K562 (cell line): ENCODE measurements around the gene SERF2. TPM values are rescaled to one million over a fixed set of nuclear protein-coding genes. Genes with fewer than 3 reads are reported as not detected.
A peak's percentile ranks its signal among the peaks of the same experiment; 100 is the strongest.

ENCODE experiments used
- ATF2 ChIP-seq: sonication (generic); formaldehyde crosslinking; IDR thresholded peaks from 2 replicates; pipeline ENCODE4 v1.8.1; 2022; ENCODE audit warnings: missing genetic modification reagents
- CHAMP1 ChIP-seq: fragments of 450-650 bp; IDR thresholded peaks from 2 replicates; pipeline ENCODE4 v1.6.1; 2016; ENCODE audit warnings: mild to moderate bottlenecking
- GTF3C2 ChIP-seq: IDR thresholded peaks from 3 replicates; pipeline ENCODE4 v1.6.1; 2011; ENCODE audit warnings: borderline replicate concordance, mild to moderate bottlenecking, moderate library complexity; ENCODE audit not compliant: insufficient read length; ENCODE audit errors: extremely low read depth
- HDAC2 ChIP-seq: fragments of 450-650 bp; IDR thresholded peaks from 2 replicates; pipeline ENCODE4 v1.6.1; 2016; ENCODE audit warnings: mild to moderate bottlenecking
- HDGF ChIP-seq: fragments of 450-650 bp; IDR thresholded peaks from 2 replicates; pipeline ENCODE4 v1.6.1; 2016
- MAZ ChIP-seq, 2 experiments: fragments of 450-650 bp in 1 of 2; sonication (generic) in 1 of 2; formaldehyde crosslinking; IDR thresholded peaks in 1 of 2; conservative IDR thresholded peaks in 1 of 2; 2 replicates each; pipeline versions ENCODE4 v1.4.0 to v1.5.0; 2020; ENCODE audit warnings: mild to moderate bottlenecking in 1 of 2, missing genetic modification reagents in 1 of 2
- MTF1 ChIP-seq: fragments of 250-450 bp; sonication (Bioruptor Pico); IDR thresholded peaks from 2 replicates; pipeline ENCODE4 v1.9.0; 2021; ENCODE audit warnings: moderate library complexity, mild to moderate bottlenecking, inconsistent platforms, borderline replicate concordance
- SLC30A9 ChIP-seq: fragments of 250-450 bp; sonication (Bioruptor Pico); IDR thresholded peaks from 2 replicates; pipeline ENCODE4 v1.8.0; 2022; ENCODE audit warnings: mild to moderate bottlenecking, moderate library complexity
- TARDBP ChIP-seq: fragments of 450-650 bp; IDR thresholded peaks from 2 replicates; pipeline ENCODE4 v1.6.1; 2016
- TEAD1 ChIP-seq, 2 experiments: fragments of 450-650 bp in 1 of 2; sonication (generic) in 1 of 2; formaldehyde crosslinking; IDR thresholded peaks; 2 replicates each; pipeline versions ENCODE4 v1.4.0 to v1.8.0; 2020 to 2022; ENCODE audit warnings: mild to moderate bottlenecking in 2 of 2, missing genetic modification reagents in 1 of 2
- ZBTB9 ChIP-seq: fragments of 450-650 bp; formaldehyde crosslinking; IDR thresholded peaks from 2 replicates; pipeline ENCODE4 v1.4.0; 2020; ENCODE audit warnings: mild to moderate bottlenecking, moderate library complexity
- ZFP1 ChIP-seq: fragments of 450-650 bp; formaldehyde crosslinking; IDR thresholded peaks from 2 replicates; pipeline ENCODE4 v1.4.0; 2020; ENCODE audit warnings: mild to moderate bottlenecking, mixed read lengths
- ZKSCAN1 ChIP-seq: fragments of 150-350 bp; IDR thresholded peaks from 2 replicates; pipeline ENCODE4 v1.6.1; 2016; ENCODE audit warnings: low read depth, low read length
- ZNF239 ChIP-seq: fragments of 250-450 bp; sonication (Bioruptor Pico); IDR thresholded peaks from 2 replicates; pipeline ENCODE4 v1.4.0; 2020; ENCODE audit warnings: mild to moderate bottlenecking
- ZNF24 ChIP-seq: fragments of 450-650 bp; IDR thresholded peaks from 2 replicates; pipeline ENCODE4 v1.6.1; 2016
- ZNF277 ChIP-seq: fragments of 250-450 bp; sonication (Bioruptor Pico); IDR thresholded peaks from 2 replicates; pipeline ENCODE4 v1.8.0; 2022; ENCODE audit warnings: inconsistent platforms, mild to moderate bottlenecking, moderate library complexity, borderline replicate concordance
- ZNF583 ChIP-seq: fragments of 250-450 bp; sonication (Bioruptor Pico); IDR thresholded peaks from 2 replicates; pipeline ENCODE4 v1.4.0; 2020
- ZNF699 ChIP-seq: fragments of 250-450 bp; sonication (Bioruptor Pico); IDR thresholded peaks from 2 replicates; pipeline ENCODE4 v1.8.0; 2021; ENCODE audit warnings: mild to moderate bottlenecking, moderate library complexity; ENCODE audit not compliant: insufficient replicate concordance
- polyA plus RNA-seq, 8 experiments: library from polyadenylated mRNA; depleted of rRNA in 4 of 8; stranded (reverse) in 5 of 8; unstranded in 3 of 8; fragments of >200 nt; fragmentation: Nextera tagmentation in 2 of 8; fragmentation: Illumina TruSeq in 1 of 8; extraction: Ambion mirVana in 2 of 8; extraction: Trizol in 1 of 8; gene quantifications; 2 replicates each; pipeline versions ENCODE4 v1.2.1 to v1.2.3, GENCODE V29; 2011 to 2014; ENCODE audit warnings: inconsistent platforms in 1 of 8, missing spikeins in 1 of 8
- total RNA-seq, 7 experiments: library from RNA; depleted of rRNA in 6 of 7; stranded (reverse); fragments of >200 nt in 6 of 7; fragmentation: Illumina TruSeq in 2 of 7; extraction: Trizol in 2 of 7; gene quantifications; 2 replicates each; pipeline versions ENCODE4 v1.2.1 to v1.2.3, GENCODE V29; 2011 to 2021; ENCODE audit warnings: low replicate concordance in 1 of 7

SERF2 gene
- total and polyA plus RNA-seq, 9 of the 15 experiments (the other 6 are each of a cell fraction or from before 2014, with no cell fraction given), result 497 to 3,360 (median 867) TPM

GRCh38 chr15:43791993-43792760, at the start of gene SERF2 (continued):
- no peak for TF ChIP-seq GTF3C2
- TF ChIP-seq ZNF277 (CRISPR knock-in tag), result no peak
- TF ChIP-seq ZNF583, result no peak
- TF ChIP-seq TEAD1 (CRISPR knock-in tag; IDR thresholded peaks at IDR 0.05), result no peak; a peak in 1 of 4 replicates
- no peak for TF ChIP-seq MTF1 (CRISPR knock-in tag)
- TF ChIP-seq MAZ (CRISPR knock-in tag; conservative IDR thresholded peaks at IDR 0.05 in 1 of 2, IDR thresholded peaks at IDR 0.05 in 1 of 2), result peak; percentile 71 to 84
- TF ChIP-seq CHAMP1, result no peak
- 0 out of 2 replicates have a peak, but pooled peaks have one; percentile 62 for TF ChIP-seq TARDBP
- TF ChIP-seq ZKSCAN1, result no peak
- no peak for TF ChIP-seq HDAC2
- peak; percentile 48; the same call in 1 of the 2 replicates for TF ChIP-seq ZBTB9 (CRISPR knock-in tag)
- no peak for TF ChIP-seq SLC30A9 (CRISPR knock-in tag)
- TF ChIP-seq HDGF, result no peak
- TF ChIP-seq ATF2 (CRISPR knock-in tag), result no peak
- TF ChIP-seq ZNF239 (CRISPR knock-in tag), result no peak
- TF ChIP-seq ZNF699 (CRISPR knock-in tag), result no peak
- no peak for TF ChIP-seq ZNF24
- TF ChIP-seq ZFP1 (CRISPR knock-in tag), result no peak
